Lower leg skin (tissue), 4 donors: Measurements from ENCODE around the gene ZBTB32. TPM values are rescaled to one million over a fixed set of nuclear protein-coding genes. Genes with fewer than 3 reads are reported as not detected.

Source experiments
- DNase-seq, 2 donors: peaks; one replicate each; pipeline ENCODE4 v3.0.0-alpha.2; 2019; ENCODE audit warnings: low spot score in 2 of 2
- H3K4me3 ChIP-seq: fragments of 200-600 bp; sonication (generic); 2 replicates; pipeline ENCODE4 v1.5.1; 2017; ENCODE audit warnings: mild to moderate bottlenecking, low read depth; ENCODE audit not compliant: poor library complexity, severe bottlenecking
- POLR2A ChIP-seq, 2 donors: fragments of 450-650 bp; IDR thresholded peaks; one replicate each; pipeline ENCODE4 v1.6.1; 2016 to 2017; ENCODE audit warnings: antibody characterized with exemption in 2 of 2, mild to moderate bottlenecking in 1 of 2, moderate library complexity in 1 of 2
- WGBS, 2 donors: methylation state at CpG; one replicate each; pipeline ENCODE4 v1.1.5; 2018; 5-methylcytosine and 5-hydroxymethylcytosine counted together
- intact Hi-C: fragments of 100-400 bp; cut with DNase I; formaldehyde crosslinking; loops from one replicate; pipeline ENCODE4 v1.15.0; 2023; ENCODE audit warnings: low total_unique reads
- total RNA-seq, 4 donors: library from RNA; depleted of rRNA; stranded (reverse); fragments of >200 nt; gene quantifications; one replicate each; pipeline ENCODE4 v1.1.0, GENCODE V29; 2016
- TF ChIP-seq, protein P1 (sequence below), 3 donors: fragments of 450-650 bp; IDR thresholded peaks; one replicate each; pipeline ENCODE4 v1.5.1; 2016; ENCODE audit warnings: antibody characterized with exemption in 3 of 3, mild to moderate bottlenecking in 3 of 3, moderate library complexity in 2 of 3

ZBTB32 gene
- total RNA-seq, 4 donors from 2014 or later, result not detected

GRCh38 chr19:35702223-35703012, 1.9 kb upstream of the ZBTB32 start:
- TF ChIP-seq POLR2A (IDR thresholded peaks at IDR 0.05), result no peak
- TF ChIP-seq, protein P1, sequence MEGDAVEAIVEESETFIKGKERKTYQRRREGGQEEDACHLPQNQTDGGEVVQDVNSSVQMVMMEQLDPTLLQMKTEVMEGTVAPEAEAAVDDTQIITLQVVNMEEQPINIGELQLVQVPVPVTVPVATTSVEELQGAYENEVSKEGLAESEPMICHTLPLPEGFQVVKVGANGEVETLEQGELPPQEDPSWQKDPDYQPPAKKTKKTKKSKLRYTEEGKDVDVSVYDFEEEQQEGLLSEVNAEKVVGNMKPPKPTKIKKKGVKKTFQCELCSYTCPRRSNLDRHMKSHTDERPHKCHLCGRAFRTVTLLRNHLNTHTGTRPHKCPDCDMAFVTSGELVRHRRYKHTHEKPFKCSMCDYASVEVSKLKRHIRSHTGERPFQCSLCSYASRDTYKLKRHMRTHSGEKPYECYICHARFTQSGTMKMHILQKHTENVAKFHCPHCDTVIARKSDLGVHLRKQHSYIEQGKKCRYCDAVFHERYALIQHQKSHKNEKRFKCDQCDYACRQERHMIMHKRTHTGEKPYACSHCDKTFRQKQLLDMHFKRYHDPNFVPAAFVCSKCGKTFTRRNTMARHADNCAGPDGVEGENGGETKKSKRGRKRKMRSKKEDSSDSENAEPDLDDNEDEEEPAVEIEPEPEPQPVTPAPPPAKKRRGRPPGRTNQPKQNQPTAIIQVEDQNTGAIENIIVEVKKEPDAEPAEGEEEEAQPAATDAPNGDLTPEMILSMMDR (IDR thresholded peaks at IDR 0.05), result peak in 1 of 3 donors; percentile 12
- intact Hi-C loops, result no loop called here
- peak; percentile 97 to 99 for DNase-seq
- H3K4me3 ChIP-seq, result peak overlapping the region; percentile 33
- 0% methylated on average over 41 to 42 of the region's 50 CpGs for WGBS, 2 donors

DNA sequence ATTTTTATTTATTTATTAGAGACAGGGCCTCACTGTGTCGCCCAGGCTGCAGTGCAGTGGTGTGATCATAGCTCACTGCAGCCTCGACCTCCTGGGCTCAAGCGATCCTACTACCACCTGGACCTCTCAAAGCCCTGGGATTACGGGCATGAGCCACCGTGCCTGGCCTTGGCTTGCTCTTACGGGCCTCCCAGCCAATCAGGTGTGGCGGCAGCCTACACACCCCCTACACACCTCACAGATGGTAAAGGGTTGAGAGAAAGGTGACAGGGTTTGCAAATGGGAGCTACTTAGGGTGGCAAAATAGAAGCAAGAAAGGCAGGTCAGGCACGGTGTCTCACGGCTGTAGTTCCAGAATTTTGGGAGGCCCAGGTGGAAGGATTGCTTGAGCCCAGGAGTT, 1.0 kb upstream of the ZBTB32 start:
- H3K4me3 ChIP-seq, result no peak overlapping the region
- intact Hi-C loops, result no loop called here
- TF ChIP-seq, protein P1 (IDR thresholded peaks at IDR 0.05), result no peak
- TF ChIP-seq POLR2A (IDR thresholded peaks at IDR 0.05), result no peak
- no peak for DNase-seq
- 53 to 62% methylated on average over 9 of the region's 9 CpGs for WGBS, 2 donors

- no peak overlapping the region for H3K4me3 ChIP-seq
- DNase-seq, result no peak
- intact Hi-C loops, result no loop called here
- TF ChIP-seq, protein P1 (IDR thresholded peaks at IDR 0.05), result no peak
- no peak for TF ChIP-seq POLR2A (IDR thresholded peaks at IDR 0.05)
- WGBS, 2 donors, result 93 to 94% methylated on average over 1 of the region's 1 CpG
Measured at GRCh38 chr19:35708391-35708790, 4.0 kb downstream of the ZBTB32 start.

DNA sequence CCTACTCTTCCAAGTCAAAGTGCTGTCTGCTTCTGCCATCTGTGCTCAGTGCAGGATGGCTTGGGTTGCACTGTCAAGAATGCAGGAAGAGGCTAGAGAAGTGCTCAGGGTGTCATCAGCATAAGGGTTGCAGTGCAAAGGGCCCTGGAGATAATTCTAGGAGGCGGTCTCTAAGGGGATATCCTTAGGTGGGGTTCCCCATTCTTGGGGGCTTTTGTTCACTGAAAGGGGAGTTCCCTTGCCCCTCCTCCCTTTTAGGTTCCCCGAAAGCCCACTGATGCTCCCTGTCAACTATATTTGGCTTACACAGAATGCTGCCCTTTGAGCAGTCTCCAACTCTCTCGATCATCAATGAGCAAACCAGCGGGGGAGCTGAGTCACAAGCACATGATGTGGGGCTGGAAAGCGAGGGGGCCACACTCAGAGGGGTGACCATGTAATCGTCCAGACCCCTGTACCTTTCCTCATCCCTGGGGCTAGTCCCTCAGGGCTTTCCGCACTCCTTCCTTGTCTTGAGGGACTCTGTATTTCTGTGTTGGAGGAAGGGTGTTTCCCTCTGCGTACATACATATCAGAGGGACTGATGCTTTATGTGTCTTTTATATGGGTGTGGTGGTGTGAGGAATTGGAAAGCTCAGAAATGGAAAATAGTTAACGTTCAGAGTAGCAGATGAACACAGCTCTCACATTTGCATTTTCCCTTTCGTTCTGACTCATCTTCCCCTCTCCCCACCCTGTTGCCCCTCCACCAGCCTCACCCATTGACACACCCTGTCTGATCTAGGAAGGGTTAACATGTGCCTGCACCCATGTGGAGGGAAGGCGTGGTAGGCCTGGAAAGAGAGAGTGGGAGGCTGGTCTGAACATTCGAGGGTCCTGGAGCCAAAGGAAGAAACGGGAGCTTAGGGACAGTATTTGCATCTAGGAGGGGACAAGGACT, 6.7 kb downstream of the ZBTB32 start:
- TF ChIP-seq, protein P1 (IDR thresholded peaks at IDR 0.05), result no peak
- TF ChIP-seq POLR2A (IDR thresholded peaks at IDR 0.05), result no peak
- no peak for DNase-seq
- WGBS, 2 donors, result 39 to 49% methylated on average over 13 of the region's 13 CpGs
- intact Hi-C loops, result no loop called here
- no peak overlapping the region for H3K4me3 ChIP-seq

DNA sequence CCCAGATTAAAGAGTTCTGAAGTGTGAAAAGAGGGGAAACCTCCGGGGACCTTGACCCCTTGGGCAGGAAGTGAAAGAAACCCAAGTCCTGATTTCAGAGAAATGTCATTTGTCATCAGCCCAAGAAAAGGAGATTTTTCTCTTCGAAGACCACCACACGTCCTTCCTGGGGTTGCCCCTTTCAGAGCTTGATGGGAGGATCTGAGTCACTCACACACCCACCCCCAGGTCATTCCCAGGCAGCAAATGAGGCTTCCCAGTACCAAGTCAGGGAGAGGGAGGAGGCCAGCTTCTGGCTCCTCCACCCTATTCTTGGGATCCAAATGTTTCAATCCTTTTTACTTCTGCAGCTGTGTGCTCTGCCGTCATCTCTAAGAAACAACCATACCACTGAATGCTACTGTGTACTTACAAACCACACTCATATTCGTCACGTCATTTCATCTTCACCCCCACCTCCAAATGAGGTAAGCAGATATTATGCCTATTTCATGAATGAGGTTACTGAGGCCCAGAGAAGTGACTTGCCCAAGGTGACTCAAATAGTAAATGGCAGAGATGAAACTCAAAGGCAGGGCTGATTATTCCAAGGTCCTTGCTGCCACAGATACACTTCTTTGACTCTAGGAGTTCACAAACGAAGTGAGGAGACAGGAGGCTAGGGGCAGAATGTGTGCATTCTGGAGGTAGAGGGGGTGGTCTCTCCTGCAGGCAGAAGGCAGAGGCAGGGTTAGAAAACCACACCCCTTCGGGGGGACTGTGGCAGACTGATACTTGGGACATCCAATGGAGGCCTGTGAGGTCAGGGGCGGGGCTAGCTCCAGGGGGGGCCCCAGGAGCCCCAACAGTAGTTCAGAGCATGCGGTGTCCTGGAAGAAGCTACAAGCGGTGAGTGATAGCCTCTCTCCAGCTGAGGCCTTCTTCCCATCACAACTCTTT, 8.5 kb downstream of the ZBTB32 start:
- 74 to 76% methylated on average over 10 to 11 of the region's 11 CpGs for WGBS, 2 donors
- no peak for DNase-seq
- no peak for TF ChIP-seq POLR2A (IDR thresholded peaks at IDR 0.05)
- TF ChIP-seq, protein P1 (IDR thresholded peaks at IDR 0.05), result no peak
- intact Hi-C loops, result no loop called here
- no peak overlapping the region for H3K4me3 ChIP-seq
